ENCODE results near the gene KRTAP19-6. TPM values are rescaled to one million over a fixed set of nuclear protein-coding genes. Genes with fewer than 3 reads are reported as not detected.
"Not testable (repeated sequence)": the region's sequence is repeated elsewhere in the genome, so short reads cannot be mapped to it uniquely, and the experiment has no call there.

KRTAP19-6 gene
- total and polyA plus RNA-seq, 4 donors: not detected

DNA sequence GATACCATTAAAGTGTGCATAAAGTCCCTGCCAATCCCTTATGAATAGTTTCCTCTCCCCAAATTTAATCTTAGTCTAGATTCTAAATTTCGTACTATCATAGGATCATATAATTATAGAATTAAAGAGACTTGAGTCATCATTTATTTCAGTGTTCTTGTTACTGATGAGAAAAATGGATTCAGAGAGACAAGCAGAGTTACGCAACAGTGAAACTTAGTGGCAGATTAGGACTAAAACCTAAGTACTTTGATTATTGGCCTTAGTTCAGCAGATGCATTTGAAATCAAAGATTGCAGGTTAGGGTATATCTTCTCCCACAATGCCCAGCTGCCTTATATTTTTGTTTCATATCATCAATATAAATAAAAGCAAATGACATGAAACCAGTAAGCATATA is 20.3 kb upstream of the KRTAP19-6 start:
- Histone ChIP-seq H3K4me3 (ENCODE audit: low read length in 2 of 2) (no peak overlapping the region), H3K27me3 (ENCODE audit: control insufficient read depth in 1 of 2, insufficient read depth in 2 of 2, low read length in 1 of 2) (no peaks in the 10 kb centered on the region), H3K27ac (ENCODE audit: low read depth in 1 of 2, low read length in 2 of 2) (no peak overlapping the region), H3K36me3 (ENCODE audit: control insufficient read depth in 1 of 2, insufficient read depth in 2 of 2, low read length in 1 of 2) (no peaks in the 10 kb centered on the region), H3K9me3 (ENCODE audit: control insufficient read depth, low read length) (no peaks in the 10 kb centered on the region), H3K4me1 (ENCODE audit: control insufficient read depth in 1 of 2, insufficient read depth in 2 of 2, low read length in 2 of 2) (no peaks in the 10 kb centered on the region)
- intact Hi-C loops (cut with DNase I): no loop called here
- ATAC-seq (ENCODE audit: low FRiP score) (no peak), DNase-seq (no peak)
- 69 to 76% methylated on average over 2 of the region's 2 CpGs for WGBS, 2 donors

DNA sequence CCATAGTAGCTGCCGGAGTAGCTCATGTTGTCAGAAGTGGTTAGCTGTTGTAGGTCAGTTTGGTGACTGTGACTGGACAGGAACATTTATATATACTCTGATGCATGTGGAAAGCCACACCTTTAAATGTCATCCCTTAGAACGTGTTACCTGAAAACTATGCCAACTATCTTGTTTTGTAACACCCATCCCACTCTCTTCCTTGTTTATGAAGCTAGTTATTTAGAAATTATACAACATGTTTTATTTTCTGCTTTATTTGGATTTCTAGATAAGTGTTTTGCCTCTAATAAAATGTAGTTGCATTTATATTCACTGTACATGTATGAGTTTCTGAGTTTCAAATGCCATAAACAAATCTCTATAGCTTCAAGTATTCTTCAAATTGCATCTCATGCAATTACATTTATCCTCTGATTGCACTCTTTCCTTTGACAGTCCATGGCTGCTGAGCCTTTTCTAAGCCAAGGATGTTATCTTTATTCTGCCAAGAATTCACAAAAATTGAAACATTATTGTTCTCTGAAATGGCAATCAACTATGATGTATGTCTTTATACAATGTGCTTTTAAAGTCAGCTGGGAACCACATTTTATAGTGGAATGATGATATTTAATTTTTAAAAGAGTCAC is 19.7 kb upstream of the KRTAP19-6 start, which contains the start of gene KRTAP19-7:
Gene KRTAP19-7, minus strand, starts transcription at position 51 of the 632 bp plus-strand sequence. Its CDS starts 25 bp downstream, at position 26.
- ATAC-seq (ENCODE audit: low FRiP score) (no peak), DNase-seq (no peak)
- no peaks in the 10 kb centered on the region for H3K27me3 ChIP-seq (ENCODE audit: control insufficient read depth in 1 of 2, insufficient read depth in 2 of 2, low read length in 1 of 2)
- H3K9me3 ChIP-seq (ENCODE audit: control insufficient read depth, low read length): no peaks in the 10 kb centered on the region
- no peak within 1 kb of the TSS for H3K27ac ChIP-seq (ENCODE audit: low read depth in 1 of 2, low read length in 2 of 2)
- WGBS, 2 donors: 77 to 86% methylated on average over 2 of the region's 2 CpGs
- H3K36me3 ChIP-seq (ENCODE audit: control insufficient read depth in 1 of 2, insufficient read depth in 2 of 2, low read length in 1 of 2): no peaks in the 10 kb centered on the region
- intact Hi-C loops (cut with DNase I): no loop called here
- H3K4me1 ChIP-seq (ENCODE audit: control insufficient read depth in 1 of 2, insufficient read depth in 2 of 2, low read length in 2 of 2): no peaks in the 10 kb centered on the region
- no peak within 1 kb of the TSS for H3K4me3 ChIP-seq (ENCODE audit: low read length in 2 of 2)

DNA sequence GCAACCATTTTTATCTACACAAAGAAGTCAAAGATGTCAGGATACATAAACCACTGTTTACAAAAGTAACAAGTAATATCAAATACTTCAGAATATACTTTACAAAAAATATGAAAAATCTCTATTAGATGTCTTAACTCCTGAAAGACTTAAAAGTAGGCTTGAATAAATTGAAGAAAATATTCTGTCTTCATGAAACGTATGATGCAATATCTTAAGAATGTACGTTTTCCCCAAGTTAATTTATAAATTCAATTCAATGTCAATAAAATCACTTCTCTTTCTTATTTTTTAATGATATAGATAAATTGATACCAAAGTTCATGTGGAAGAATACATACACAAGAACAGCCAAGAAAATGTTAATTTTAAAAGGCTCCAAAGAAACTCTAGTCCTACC is 13.4 kb upstream of the KRTAP19-6 start:
- intact Hi-C loops (cut with DNase I): no loop called here
- H3K4me3 ChIP-seq (ENCODE audit: low read length in 2 of 2): no peak overlapping the region
- H3K4me1 ChIP-seq (ENCODE audit: control insufficient read depth in 1 of 2, insufficient read depth in 2 of 2, low read length in 2 of 2): no peaks in the 10 kb centered on the region
- H3K27ac ChIP-seq (ENCODE audit: low read depth in 1 of 2, low read length in 2 of 2): no peak overlapping the region
- H3K36me3 ChIP-seq (ENCODE audit: control insufficient read depth in 1 of 2, insufficient read depth in 2 of 2, low read length in 1 of 2): no peaks in the 10 kb centered on the region
- ATAC-seq (ENCODE audit: low FRiP score) (no peak), DNase-seq (no peak)
- WGBS, 2 donors: 89 to 92% methylated on average over 2 of the region's 2 CpGs
- peaks cover 1% of the 10 kb centered on the region for H3K9me3 ChIP-seq (ENCODE audit: control insufficient read depth, low read length)
- no peaks in the 10 kb centered on the region for H3K27me3 ChIP-seq (ENCODE audit: control insufficient read depth in 1 of 2, insufficient read depth in 2 of 2, low read length in 1 of 2)

DNA sequence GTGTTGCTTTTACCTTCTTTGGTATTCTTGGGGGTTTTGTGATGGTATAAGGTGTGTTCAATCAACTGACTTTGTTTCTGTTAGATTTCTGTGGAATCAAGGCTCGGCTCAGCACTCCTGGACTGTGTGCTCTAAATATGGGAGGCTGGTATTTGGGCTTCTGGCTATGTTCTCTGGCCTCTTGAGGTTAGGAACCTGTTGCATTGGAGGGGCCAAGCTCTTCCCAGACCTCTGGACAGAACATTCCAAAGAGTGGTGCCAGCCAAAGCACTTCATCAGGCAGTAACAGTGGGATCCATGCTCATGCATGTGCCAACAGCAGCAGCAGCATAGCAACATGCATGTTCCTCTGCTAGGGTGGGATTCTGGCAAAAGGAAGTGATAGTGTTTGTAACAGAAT is 11.1 kb upstream of the KRTAP19-6 start:
- 54 to 63% methylated on average over 1 of the region's 1 CpG for WGBS, 2 donors
- no peaks in the 10 kb centered on the region for H3K4me1 ChIP-seq (ENCODE audit: control insufficient read depth in 1 of 2, insufficient read depth in 2 of 2, low read length in 2 of 2)
- intact Hi-C loops (cut with DNase I): no loop called here
- no peak overlapping the region for H3K4me3 ChIP-seq (ENCODE audit: low read length in 2 of 2)
- H3K27me3 ChIP-seq (ENCODE audit: control insufficient read depth in 1 of 2, insufficient read depth in 2 of 2, low read length in 1 of 2): no peaks in the 10 kb centered on the region
- no peak overlapping the region for H3K27ac ChIP-seq (ENCODE audit: low read depth in 1 of 2, low read length in 2 of 2)
- no peak for ATAC-seq (ENCODE audit: low FRiP score)
- DNase-seq: no peak
- H3K36me3 ChIP-seq (ENCODE audit: control insufficient read depth in 1 of 2, insufficient read depth in 2 of 2, low read length in 1 of 2): no peaks in the 10 kb centered on the region
- H3K9me3 ChIP-seq (ENCODE audit: control insufficient read depth, low read length): peaks cover 1% of the 10 kb centered on the region

DNA sequence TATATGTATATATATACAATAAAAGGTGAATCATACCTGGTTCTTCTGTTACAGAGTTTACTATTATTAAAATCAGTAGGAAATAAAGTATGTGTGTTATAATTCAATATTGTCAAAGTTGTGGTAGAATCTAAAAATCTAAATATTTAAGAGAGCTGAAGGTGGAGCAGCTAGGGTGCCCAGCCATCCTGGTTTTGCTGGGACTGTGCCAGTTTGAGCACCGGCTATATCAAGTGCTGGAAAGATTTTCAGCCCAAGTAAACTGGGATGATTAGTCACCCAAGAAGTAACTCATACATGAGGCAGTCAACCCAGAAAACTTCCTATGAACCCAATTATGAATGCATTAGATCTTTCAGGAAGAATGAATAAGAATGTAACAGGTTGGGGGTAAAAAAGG is 22.8 kb downstream of the KRTAP19-6 start:
- 33 to 49% methylated on average over 1 of the region's 1 CpG for WGBS, 2 donors

DNA sequence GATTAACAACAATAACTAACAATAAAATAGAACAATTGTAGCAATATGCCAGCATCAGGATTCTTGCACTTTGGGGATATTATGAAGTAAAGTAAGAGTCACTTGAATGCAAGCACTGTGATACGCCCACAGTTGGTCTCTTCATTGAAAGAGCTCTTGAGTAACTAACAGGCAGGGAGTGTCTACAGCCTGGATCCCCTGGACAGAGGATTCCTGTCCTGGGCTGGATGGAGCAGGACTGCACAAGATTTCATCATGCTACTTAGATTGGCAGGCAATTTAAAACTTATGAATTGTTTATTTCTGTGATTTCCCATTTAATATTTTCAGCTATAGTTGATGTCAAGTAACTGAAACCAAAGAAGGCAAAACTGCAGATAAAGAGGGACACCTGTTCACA is 26.0 kb downstream of the KRTAP19-6 start:
- ATAC-seq (ENCODE audit: low FRiP score): no peak
- 87 to 97% methylated on average over 1 of the region's 1 CpG for WGBS, 2 donors
- no peak overlapping the region for H3K27ac ChIP-seq (ENCODE audit: low read depth in 1 of 2, low read length in 2 of 2)
- H3K36me3 ChIP-seq (ENCODE audit: control insufficient read depth in 1 of 2, insufficient read depth in 2 of 2, low read length in 1 of 2): no peaks in the 10 kb centered on the region
- no peak for DNase-seq
- H3K9me3 ChIP-seq (ENCODE audit: control insufficient read depth, low read length): no peaks in the 10 kb centered on the region
- intact Hi-C loops (cut with DNase I): no loop called here
- H3K27me3 ChIP-seq (ENCODE audit: control insufficient read depth in 1 of 2, insufficient read depth in 2 of 2, low read length in 1 of 2): no peaks in the 10 kb centered on the region
- no peak overlapping the region for H3K4me3 ChIP-seq (ENCODE audit: low read length in 2 of 2)
- H3K4me1 ChIP-seq (ENCODE audit: control insufficient read depth in 1 of 2, insufficient read depth in 2 of 2, low read length in 2 of 2): no peaks in the 10 kb centered on the region

More for the DNA sequence above, 22.8 kb downstream of the KRTAP19-6 start:
- Histone ChIP-seq H3K4me1 (ENCODE audit: control insufficient read depth in 1 of 2, insufficient read depth in 2 of 2, low read length in 2 of 2) (no peaks in the 10 kb centered on the region), H3K27me3 (ENCODE audit: control insufficient read depth in 1 of 2, insufficient read depth in 2 of 2, low read length in 1 of 2) (no peaks in the 10 kb centered on the region), H3K36me3 (ENCODE audit: control insufficient read depth in 1 of 2, insufficient read depth in 2 of 2, low read length in 1 of 2) (no peaks in the 10 kb centered on the region), H3K4me3 (ENCODE audit: low read length in 2 of 2) (no peak overlapping the region), H3K9me3 (ENCODE audit: control insufficient read depth, low read length) (no peaks in the 10 kb centered on the region), H3K27ac (ENCODE audit: low read depth in 1 of 2, low read length in 2 of 2) (no peak overlapping the region)
- no peak for ATAC-seq (ENCODE audit: low FRiP score)
- no peak for DNase-seq
- intact Hi-C loops (cut with DNase I): no loop called here

DNA sequence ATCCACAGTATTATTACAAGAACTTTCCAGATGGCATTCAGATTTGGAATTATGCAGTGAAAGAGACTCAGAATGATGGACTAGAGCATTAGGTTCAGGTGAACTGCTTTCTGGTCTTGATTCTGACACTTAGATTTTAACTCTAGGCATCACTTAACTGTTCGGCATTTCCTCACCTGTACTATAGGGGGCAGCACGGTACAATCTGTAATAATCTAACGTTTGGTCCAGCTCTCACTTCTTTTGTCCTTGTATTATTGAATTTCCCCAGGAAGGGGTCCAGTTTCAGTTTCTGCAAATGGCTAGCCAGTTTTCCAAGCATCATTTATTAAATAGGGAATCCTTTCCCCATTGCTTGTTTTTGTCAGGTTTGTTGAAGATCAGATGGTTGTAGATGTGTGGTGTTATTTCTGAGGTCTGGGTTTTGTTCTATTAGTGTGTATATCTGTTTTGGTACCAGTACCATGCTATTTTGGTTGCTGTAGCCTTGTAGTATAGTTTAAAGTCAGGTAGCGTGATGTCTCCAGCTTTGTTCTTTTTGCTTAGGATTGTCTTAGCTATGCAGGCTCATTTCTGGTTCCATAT is 36.0 kb downstream of the KRTAP19-6 start:
- intact Hi-C loops (cut with DNase I); DNase-seq; H3K4me3 ChIP-seq (ENCODE audit: low read length in 2 of 2); H3K27me3 ChIP-seq (ENCODE audit: control insufficient read depth in 1 of 2, insufficient read depth in 2 of 2, low read length in 1 of 2); H3K4me1 ChIP-seq (ENCODE audit: control insufficient read depth in 1 of 2, insufficient read depth in 2 of 2, low read length in 2 of 2); H3K9me3 ChIP-seq (ENCODE audit: control insufficient read depth, low read length); H3K27ac ChIP-seq (ENCODE audit: low read depth in 1 of 2, low read length in 2 of 2); H3K36me3 ChIP-seq (ENCODE audit: control insufficient read depth in 1 of 2, insufficient read depth in 2 of 2, low read length in 1 of 2); ATAC-seq (ENCODE audit: low FRiP score): not testable (repeated sequence)
- WGBS, 2 donors: 35 to 39% methylated on average over 4 of the region's 4 CpGs

DNA sequence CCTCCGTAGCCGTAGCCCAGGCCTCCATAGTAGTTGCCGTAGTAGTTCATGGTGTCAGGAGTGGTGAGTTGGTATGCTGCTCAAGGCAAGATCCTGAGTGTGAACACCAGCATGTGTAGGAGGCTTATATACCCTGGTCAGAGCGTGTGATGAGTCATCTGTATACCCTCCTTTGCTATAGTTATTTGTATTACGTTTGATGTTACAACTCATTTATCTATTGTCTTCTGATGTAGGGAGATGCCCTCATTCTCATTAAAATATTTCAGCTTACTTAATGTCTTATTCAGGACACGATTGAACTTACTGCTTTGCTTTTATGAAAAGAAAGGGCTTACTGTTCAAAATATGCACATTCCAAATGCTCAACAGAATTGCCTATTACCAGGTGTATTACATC is 39.6 kb downstream of the KRTAP19-6 start, which contains the start of gene KRTAP19-5:
Gene KRTAP19-5, minus strand, starts transcription at position 101 of the 400 bp plus-strand sequence. Its CDS starts 51 bp downstream, at position 50.
- Histone ChIP-seq H3K4me3 (ENCODE audit: low read length in 2 of 2) (no peak within 1 kb of the TSS), H3K36me3 (ENCODE audit: control insufficient read depth in 1 of 2, insufficient read depth in 2 of 2, low read length in 1 of 2) (no peaks in the 10 kb centered on the region), H3K4me1 (ENCODE audit: control insufficient read depth in 1 of 2, insufficient read depth in 2 of 2, low read length in 2 of 2) (no peaks in the 10 kb centered on the region), H3K27ac (ENCODE audit: low read depth in 1 of 2, low read length in 2 of 2) (no peak within 1 kb of the TSS), H3K9me3 (ENCODE audit: control insufficient read depth, low read length) (peaks cover 2% of the 10 kb centered on the region), H3K27me3 (ENCODE audit: control insufficient read depth in 1 of 2, insufficient read depth in 2 of 2, low read length in 1 of 2) (no peaks in the 10 kb centered on the region)
- intact Hi-C loops (cut with DNase I): no loop called here
- WGBS, 2 donors: 89 to 91% methylated on average over 6 of the region's 6 CpGs
- ATAC-seq (ENCODE audit: low FRiP score) (no peak), DNase-seq (no peak)

DNA sequence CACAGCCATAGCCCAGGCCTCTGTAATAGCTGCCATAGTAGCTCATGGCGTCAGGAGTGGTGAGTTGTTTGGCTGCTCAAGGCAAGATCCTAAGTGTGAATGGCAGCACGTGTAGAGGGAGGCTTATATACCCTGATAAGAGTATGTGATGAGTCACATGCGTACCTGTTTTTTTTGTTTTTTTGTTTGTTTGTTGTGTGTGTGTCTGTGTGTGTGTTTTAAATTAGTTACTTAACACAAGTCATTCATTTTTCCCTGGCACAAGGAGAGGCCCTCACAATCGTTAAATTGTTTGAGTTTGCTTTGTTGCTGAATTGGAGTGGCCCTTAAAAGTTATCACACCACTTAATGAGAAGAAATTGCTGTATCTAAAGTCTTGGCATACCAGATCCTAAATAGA is 44.6 kb downstream of the KRTAP19-6 start, which contains the start of gene KRTAP19-4:
Gene KRTAP19-4, minus strand, starts transcription at position 101 of the 400 bp plus-strand sequence. Its CDS starts 55 bp downstream, at position 46.
- Histone ChIP-seq H3K27me3 (ENCODE audit: control insufficient read depth in 1 of 2, insufficient read depth in 2 of 2, low read length in 1 of 2) (no peaks in the 10 kb centered on the region), H3K27ac (ENCODE audit: low read depth in 1 of 2, low read length in 2 of 2) (no peak within 1 kb of the TSS), H3K4me1 (ENCODE audit: control insufficient read depth in 1 of 2, insufficient read depth in 2 of 2, low read length in 2 of 2) (no peaks in the 10 kb centered on the region), H3K4me3 (ENCODE audit: low read length in 2 of 2) (no peak within 1 kb of the TSS), H3K9me3 (ENCODE audit: control insufficient read depth, low read length) (peaks cover 2% of the 10 kb centered on the region), H3K36me3 (ENCODE audit: control insufficient read depth in 1 of 2, insufficient read depth in 2 of 2, low read length in 1 of 2) (no peaks in the 10 kb centered on the region)
- DNase-seq: no peak
- ATAC-seq (ENCODE audit: low FRiP score): no peak
- intact Hi-C loops (cut with DNase I): no loop called here
- 80 to 81% methylated on average over 4 of the region's 4 CpGs for WGBS, 2 donors
